GM21515 (cell line): ENCODE results near the gene RNF166.

ENCODE experiments used
- ATAC-seq: cut with Tn5 transposase; IDR thresholded peaks from one replicate; pipeline ENCODE4 v1.9.1; 2021; ENCODE audit not compliant: unreplicated experiment

Gene RNF166

GRCh38 chr16:88724855-88725555 is 18.8 kb upstream of the RNF166 start:
- no peak for ATAC-seq

GRCh38 chr16:88723911-88724310 is 17.7 kb upstream of the RNF166 start:
- no peak for ATAC-seq

GRCh38 chr16:88723507-88723887 is 17.3 kb upstream of the RNF166 start:
- ATAC-seq, result no peak

GRCh38 chr16:88722784-88723506 is 16.7 kb upstream of the RNF166 start:
- ATAC-seq, result no peak

GRCh38 chr16:88721815-88722755 is 15.9 kb upstream of the RNF166 start:
- no peak for ATAC-seq

GRCh38 chr16:88721236-88721635 is 15.0 kb upstream of the RNF166 start:
- no peak for ATAC-seq

GRCh38 chr16:88720396-88720970 is 14.3 kb upstream of the RNF166 start:
- ATAC-seq, result no peak

GRCh38 chr16:88719933-88720296 is 13.7 kb upstream of the RNF166 start:
- ATAC-seq, result no peak

GRCh38 chr16:88719267-88719932 is 13.2 kb upstream of the RNF166 start:
- ATAC-seq, result no peak

GRCh38 chr16:88718178-88718577 is 12.0 kb upstream of the RNF166 start:
- ATAC-seq, result no peak

GRCh38 chr16:88716601-88717001 is 10.4 kb upstream of the RNF166 start:
- ATAC-seq, result no peak

- ATAC-seq, result no peak
These were observed 10.0 kb upstream of the RNF166 start for GRCh38 chr16:88716201-88716600.

- ATAC-seq, result no peak
These were observed 9.3 kb upstream of the RNF166 start for GRCh38 chr16:88715312-88716190.

GRCh38 chr16:88714420-88715302 is 8.5 kb upstream of the RNF166 start:
- no peak for ATAC-seq

- ATAC-seq, result no peak
These were observed 7.6 kb upstream of the RNF166 start for GRCh38 chr16:88713568-88714419.

- ATAC-seq, result no peak
These were observed 6.8 kb upstream of the RNF166 start for GRCh38 chr16:88713054-88713453.

- no peak for ATAC-seq
These were observed 6.3 kb upstream of the RNF166 start for GRCh38 chr16:88712362-88712979.
